ENCODE data around the gene CDC26. TPM values are rescaled to one million over a fixed set of nuclear protein-coding genes. Genes with fewer than 3 reads are reported as not detected.

CDC26 gene
- total RNA-seq, 4 donors from 2014 or later: 18.8 to 21.9 (median 20.4) TPM

GRCh38 chr9:113274474-113275156 is 757 bp downstream of the CDC26 start:
- peaks cover 24% of the 10 kb centered on the region for H3K4me1 ChIP-seq
- TF ChIP-seq CTCF (IDR thresholded peaks at IDR 0.05) (peak; percentile 38 to 51), EP300 (IDR thresholded peaks at IDR 0.05) (no peak)
- 0% methylated on average over 9 of the region's 15 CpGs for WGBS
- H3K4me3 ChIP-seq: peak overlapping the region; percentile 72
- H3K36me3 ChIP-seq: peaks cover 55% of the 10 kb centered on the region
- DNase-seq (ENCODE audit: low spot score in 2 of 2): no peak
- no peaks in the 10 kb centered on the region for H3K9me3 ChIP-seq
- no peaks in the 10 kb centered on the region for H3K27me3 ChIP-seq
- peak overlapping the region; percentile 91 for H3K27ac ChIP-seq

GRCh38 chr9:113269871-113270270 is 5.5 kb downstream of the CDC26 start:
- H3K27me3 ChIP-seq: no peaks in the 10 kb centered on the region
- 93% methylated on average over 2 of the region's 2 CpGs for WGBS
- H3K9me3 ChIP-seq: no peaks in the 10 kb centered on the region
- H3K4me3 ChIP-seq: no peak overlapping the region
- peaks cover 62% of the 10 kb centered on the region for H3K36me3 ChIP-seq
- TF ChIP-seq POLR2AphosphoS5 (IDR thresholded peaks at IDR 0.05) (no peak), POLR2A (IDR thresholded peaks at IDR 0.05) (no peak), CTCF (IDR thresholded peaks at IDR 0.05) (no peak), EP300 (IDR thresholded peaks at IDR 0.05) (no peak)
- H3K27ac ChIP-seq: no peak overlapping the region
- no peak for DNase-seq (ENCODE audit: low spot score in 2 of 2)
- H3K4me1 ChIP-seq: peaks cover 10% of the 10 kb centered on the region

- peaks cover 62% of the 10 kb centered on the region for H3K36me3 ChIP-seq
- no peak overlapping the region for H3K27ac ChIP-seq
- TF ChIP-seq POLR2AphosphoS5 (IDR thresholded peaks at IDR 0.05) (no peak), EP300 (IDR thresholded peaks at IDR 0.05) (no peak)
- peaks cover 6% of the 10 kb centered on the region for H3K4me1 ChIP-seq
- WGBS: 89% methylated on average over 2 of the region's 2 CpGs
- H3K4me3 ChIP-seq: no peak overlapping the region
- no peaks in the 10 kb centered on the region for H3K27me3 ChIP-seq
- no peaks in the 10 kb centered on the region for H3K9me3 ChIP-seq
- no peak for DNase-seq (ENCODE audit: low spot score in 2 of 2)
Measured at GRCh38 chr9:113269355-113269754, 6.0 kb downstream of the CDC26 start.

GRCh38 chr9:113267911-113268566 is 7.3 kb downstream of the CDC26 start:
- DNase-seq (ENCODE audit: low spot score in 2 of 2): no peak
- Histone ChIP-seq H3K27me3 (no peaks in the 10 kb centered on the region), H3K36me3 (peaks cover 62% of the 10 kb centered on the region), H3K4me3 (no peak overlapping the region), H3K27ac (no peak overlapping the region), H3K4me1 (no peaks in the 10 kb centered on the region), H3K9me3 (no peaks in the 10 kb centered on the region)
- 96% methylated on average over 4 of the region's 4 CpGs for WGBS
- no peak for TF ChIP-seq EP300 (IDR thresholded peaks at IDR 0.05)
- no peak for TF ChIP-seq POLR2A (IDR thresholded peaks at IDR 0.05)
- TF ChIP-seq POLR2AphosphoS5 (IDR thresholded peaks at IDR 0.05): no peak
- TF ChIP-seq CTCF (IDR thresholded peaks at IDR 0.05): no peak

- Histone ChIP-seq H3K27me3 (no peaks in the 10 kb centered on the region), H3K4me3 (no peak overlapping the region), H3K36me3 (peaks cover 56% of the 10 kb centered on the region), H3K4me1 (no peaks in the 10 kb centered on the region), H3K9me3 (no peaks in the 10 kb centered on the region), H3K27ac (no peak overlapping the region)
- TF ChIP-seq POLR2A (IDR thresholded peaks at IDR 0.05): no peak
- TF ChIP-seq POLR2AphosphoS5 (IDR thresholded peaks at IDR 0.05): no peak
- no peak for TF ChIP-seq EP300 (IDR thresholded peaks at IDR 0.05)
- no peak for TF ChIP-seq CTCF (IDR thresholded peaks at IDR 0.05)
- 87% methylated on average over 3 of the region's 3 CpGs for WGBS
- no peak for DNase-seq (ENCODE audit: low spot score in 2 of 2)
Measured at GRCh38 chr9:113266174-113266573, 9.2 kb downstream of the CDC26 start.

Measured in suprapubic skin (tissue), 4 donors.